Measurements from ENCODE around the gene HSF5. TPM values are rescaled to one million over a fixed set of nuclear protein-coding genes. Genes with fewer than 3 reads are reported as not detected.

Gene HSF5
- total and polyA plus RNA-seq, 2 donors (not counting 3 experiments of a cell fraction or from before 2014, with no cell fraction given), result 0.03 TPM; not detected in 1

- Histone ChIP-seq H2AFZ (ENCODE audit: low read depth, low read length) (peak overlapping the region; percentile 73), H3K27ac (ENCODE audit: insufficient read depth, low read depth, low read length) (no peak overlapping the region), H3K79me2 (ENCODE audit: control insufficient read depth, insufficient read depth, low read length) (no peaks in the 10 kb centered on the region), H3K4me3 (replicated peaks in 1 of 3; ENCODE audit: insufficient read depth in 1 of 3, low read depth in 1 of 3, low read length in 3 of 3) (peak overlapping the region in 2 of 3 experiments; percentile 39 to 44), H3K27me3 (ENCODE audit: control insufficient read depth in 2 of 2, insufficient read depth in 2 of 2, low read length in 2 of 2) (peaks cover 3 to 5% of the 10 kb centered on the region in 2 experiments), H3K4me2 (ENCODE audit: insufficient read depth, low read length) (peak overlapping the region; percentile 88), H3K9me3 (replicated peaks; ENCODE audit: control insufficient read depth, insufficient read depth, low read length) (no peaks in the 10 kb centered on the region), H3K9ac (replicated peaks; ENCODE audit: extremely low read depth, insufficient read depth, low read length) (no peak overlapping the region), H3K4me1 (ENCODE audit: control insufficient read depth, extremely low read depth, insufficient read depth, low read length) (peaks cover 15% of the 10 kb centered on the region), H3K36me3 (ENCODE audit: control insufficient read depth in 2 of 2, extremely low read depth in 1 of 2, insufficient read depth in 2 of 2, low read length in 2 of 2) (no peaks in the 10 kb centered on the region), H3K9me1 (replicated peaks; ENCODE audit: control insufficient read depth, extremely low read depth, insufficient read depth, low read length) (no peaks in the 10 kb centered on the region), H4K20me1 (replicated peaks; ENCODE audit: control insufficient read depth, extremely low read depth, insufficient read depth, low read length) (no peaks in the 10 kb centered on the region)
- BruUV-seq (replicated peaks), result no TSS peak
- TF ChIP-seq JUN (IDR thresholded peaks at IDR 0.05; ENCODE audit: borderline replicate concordance, insufficient read depth, insufficient read length, low read depth) (no peak), POLR2A (IDR thresholded peaks at IDR 0.05; ENCODE audit: low read depth, low read length) (no peak), MAX (IDR thresholded peaks at IDR 0.05; ENCODE audit: insufficient read depth, insufficient read length) (no peak), EZH2 (IDR thresholded peaks at IDR 0.05; ENCODE audit: borderline replicate concordance, low read depth, low read length, severe bottlenecking) (no peak), FOS (IDR thresholded peaks at IDR 0.05; ENCODE audit: borderline replicate concordance, insufficient read depth, low read length) (no peak), MYC (IDR thresholded peaks at IDR 0.05; ENCODE audit: low read depth, low read length) (no peak), GATA2 (IDR thresholded peaks at IDR 0.05; ENCODE audit: insufficient read depth, insufficient read length, low read depth, low read length) (no peak), CTCF (IDR thresholded peaks at IDR 0.05; ENCODE audit: extremely low read depth in 1 of 2, insufficient read depth in 1 of 2, low read depth in 1 of 2, low read length in 2 of 2) (no peak), POLR2AphosphoS5 (IDR thresholded peaks at IDR 0.05; ENCODE audit: insufficient read depth, low read depth, low read length) (no peak)
- intact Hi-C loops (cut with micrococcal nuclease), result no loop called here
- dilution Hi-C loops (cut with MboI; ENCODE audit: extremely low pct_ligation_motif_present, low sequenced_read_pairs), result no loop called here
- ChIA-PET CTCF (interaction anchor here (0.6 to 2.2 kb wide), 4 partner anchors 9 to 473 kb away, joined by 3 to 18 read pairs (median 7); no protein-coding TSS in a partner anchor), POLR2A (interaction anchor here (0.9 kb wide), 1 partner anchor 99 kb away, joined by 4 read pairs; no protein-coding TSS in a partner anchor)
- FAIRE-seq, result peak; percentile 59
- DNase-seq (ENCODE audit: low read depth, low spot score), result peak; percentile 56
These were observed 43.7 kb upstream of the HSF5 start for GRCh38 chr17:58531661-58532554.
